HG02642 (cell line): ENCODE data around the gene CAPN1.

Experiments
- ATAC-seq: cut with Tn5 transposase; IDR thresholded peaks from one replicate; pipeline ENCODE4 v1.9.1; 2021; ENCODE audit warnings: mild to moderate bottlenecking; ENCODE audit not compliant: unreplicated experiment, poor library complexity

Gene CAPN1

GRCh38 chr11:65187971-65188461 is 6.3 kb downstream of the CAPN1 start:
- ATAC-seq = no peak

- no peak for ATAC-seq
Observed at GRCh38 chr11:65188486-65188885, 6.8 kb downstream of the CAPN1 start.

DNA sequence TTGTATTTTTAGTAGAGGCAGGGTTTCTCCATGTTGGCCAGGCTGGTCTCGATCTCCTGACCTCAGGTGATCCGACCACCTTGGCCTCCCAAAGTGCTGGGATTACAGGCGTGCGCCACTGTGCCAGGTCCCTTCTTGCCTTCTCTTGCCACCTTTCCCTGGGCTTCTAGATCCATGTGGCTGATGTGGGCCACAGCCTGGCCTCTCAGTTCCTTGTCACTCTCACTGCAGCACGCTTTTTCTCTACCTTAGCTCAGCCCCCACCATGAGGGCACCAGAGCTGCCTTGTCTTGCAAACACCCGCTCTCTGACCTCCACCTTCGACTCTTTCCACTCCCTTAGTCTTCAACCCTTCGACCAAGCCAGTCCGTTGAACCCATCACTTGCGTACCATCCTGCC is 7.5 kb downstream of the CAPN1 start:
- ATAC-seq = no peak

DNA sequence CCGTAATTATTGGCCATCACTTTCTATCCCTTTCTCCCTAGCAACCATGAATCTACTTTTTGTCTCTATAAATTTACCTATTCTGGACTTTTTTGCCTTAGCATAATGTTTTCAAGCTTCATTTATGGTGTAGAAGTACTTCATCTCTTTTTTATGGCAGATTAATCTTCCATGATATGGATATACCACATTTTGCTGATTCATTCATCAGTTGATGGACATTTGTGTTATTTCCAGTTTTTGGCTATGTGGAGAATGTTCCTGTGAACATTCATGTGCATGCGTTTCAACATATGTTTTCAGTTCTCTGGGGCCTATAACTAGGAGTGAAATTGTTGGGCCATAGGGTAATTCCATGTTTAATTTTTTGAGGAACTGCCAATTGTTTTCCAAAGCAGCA is 12.8 kb downstream of the CAPN1 start:
- no peak for ATAC-seq

- no peak for ATAC-seq
Observed at GRCh38 chr11:65204143-65204542, 22.4 kb downstream of the CAPN1 start.

DNA sequence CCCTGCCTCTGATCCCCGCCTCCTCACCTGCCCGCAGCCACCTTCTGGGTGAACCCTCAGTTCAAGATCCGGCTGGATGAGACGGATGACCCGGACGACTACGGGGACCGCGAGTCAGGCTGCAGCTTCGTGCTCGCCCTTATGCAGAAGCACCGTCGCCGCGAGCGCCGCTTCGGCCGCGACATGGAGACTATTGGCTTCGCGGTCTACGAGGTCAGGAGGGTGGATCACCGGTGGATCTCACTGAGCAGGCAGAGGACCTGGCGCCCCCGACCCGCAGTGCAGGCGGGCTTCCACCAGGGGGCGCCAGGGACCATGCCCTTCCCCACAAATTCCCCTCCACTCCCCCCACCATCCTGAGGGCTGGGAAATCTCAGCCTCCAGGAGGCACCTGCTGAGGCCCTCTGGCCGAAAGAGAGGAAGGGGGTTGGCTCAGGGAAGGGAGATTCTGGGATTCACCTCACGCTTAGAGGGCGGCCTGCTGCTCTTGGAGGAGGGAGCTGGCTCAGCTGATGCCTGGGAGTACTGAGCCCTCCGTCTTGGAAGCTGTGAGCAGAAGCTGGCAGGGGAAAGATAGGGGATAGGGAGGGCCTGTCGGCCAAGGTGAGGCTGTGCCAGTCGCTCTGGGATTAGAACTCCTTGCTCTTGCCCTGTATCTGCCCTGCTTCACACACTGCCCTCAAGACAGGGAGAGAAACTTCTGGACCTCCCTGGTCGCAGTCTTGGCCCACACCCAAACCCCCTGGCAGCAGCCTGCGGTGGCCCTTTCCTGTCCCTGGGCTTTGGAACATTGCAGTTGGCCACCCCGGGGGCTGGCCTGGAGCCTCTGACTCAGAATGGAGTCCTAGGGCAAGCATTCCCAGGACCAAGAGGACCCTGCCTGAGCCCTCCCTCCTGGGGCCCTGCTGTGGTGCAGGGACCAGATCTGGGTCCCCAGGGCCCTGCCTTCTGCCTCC is 23.2 kb downstream of the CAPN1 start:
- ATAC-seq = no peak

- no peak for ATAC-seq
Observed at GRCh38 chr11:65205602-65205967, 23.9 kb downstream of the CAPN1 start.

- ATAC-seq = no peak
Observed at GRCh38 chr11:65206441-65206841, 24.7 kb downstream of the CAPN1 start.

- ATAC-seq = no peak
Observed at GRCh38 chr11:65206901-65207300, 25.2 kb downstream of the CAPN1 start.

- no peak for ATAC-seq
Observed at GRCh38 chr11:65207918-65208784, 26.4 kb downstream of the CAPN1 start.

DNA sequence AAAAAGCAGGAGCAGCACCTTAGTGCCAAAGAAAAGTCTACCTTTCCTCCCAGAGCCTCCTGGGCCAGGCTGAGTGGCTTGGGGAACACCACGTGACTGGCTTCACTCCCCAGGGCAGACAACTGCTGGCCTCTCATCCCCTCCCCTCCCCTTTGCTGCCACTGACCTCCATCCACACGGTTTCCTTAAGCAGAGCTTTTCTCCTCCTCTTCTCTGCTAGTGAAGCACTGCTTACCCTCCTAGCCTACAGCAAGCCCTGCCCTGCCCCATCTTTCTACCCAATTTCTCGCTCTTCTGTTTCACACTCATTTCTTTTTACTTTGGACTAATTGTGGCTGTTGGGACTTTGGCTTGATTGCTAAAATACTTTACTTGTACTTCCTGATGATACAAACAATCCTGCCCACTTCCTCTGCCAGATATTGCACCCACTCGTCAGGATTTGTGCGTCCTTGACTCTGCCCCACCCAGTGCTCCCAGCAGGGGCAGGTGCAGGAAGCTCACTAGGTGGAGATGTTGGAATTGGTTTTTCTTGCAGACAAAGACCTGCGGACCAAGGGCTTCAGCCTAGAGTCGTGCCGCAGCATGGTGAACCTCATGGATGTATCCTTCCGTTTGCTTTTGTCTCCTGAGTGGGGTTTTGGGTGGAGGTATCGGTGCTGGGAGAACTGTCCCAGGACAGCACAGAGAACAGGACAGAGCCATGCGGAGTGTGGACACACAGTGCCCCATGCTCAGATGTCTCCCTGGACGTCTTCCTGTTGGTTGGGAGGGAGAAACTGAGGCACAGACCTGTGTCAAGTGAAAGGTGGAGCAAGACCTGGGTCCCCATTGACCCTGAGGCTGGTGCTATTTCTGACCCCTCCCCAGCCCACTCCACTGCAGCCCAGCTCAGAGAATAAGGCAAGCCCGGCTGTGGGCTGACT is 27.3 kb downstream of the CAPN1 start:
- no peak for ATAC-seq

- no peak for ATAC-seq
Observed at GRCh38 chr11:65209711-65210360, 28.1 kb downstream of the CAPN1 start.

GRCh38 chr11:65210361-65210731 is 28.6 kb downstream of the CAPN1 start:
- ATAC-seq = no peak

- ATAC-seq = no peak
Observed at GRCh38 chr11:65210748-65211147, 29.0 kb downstream of the CAPN1 start.

DNA sequence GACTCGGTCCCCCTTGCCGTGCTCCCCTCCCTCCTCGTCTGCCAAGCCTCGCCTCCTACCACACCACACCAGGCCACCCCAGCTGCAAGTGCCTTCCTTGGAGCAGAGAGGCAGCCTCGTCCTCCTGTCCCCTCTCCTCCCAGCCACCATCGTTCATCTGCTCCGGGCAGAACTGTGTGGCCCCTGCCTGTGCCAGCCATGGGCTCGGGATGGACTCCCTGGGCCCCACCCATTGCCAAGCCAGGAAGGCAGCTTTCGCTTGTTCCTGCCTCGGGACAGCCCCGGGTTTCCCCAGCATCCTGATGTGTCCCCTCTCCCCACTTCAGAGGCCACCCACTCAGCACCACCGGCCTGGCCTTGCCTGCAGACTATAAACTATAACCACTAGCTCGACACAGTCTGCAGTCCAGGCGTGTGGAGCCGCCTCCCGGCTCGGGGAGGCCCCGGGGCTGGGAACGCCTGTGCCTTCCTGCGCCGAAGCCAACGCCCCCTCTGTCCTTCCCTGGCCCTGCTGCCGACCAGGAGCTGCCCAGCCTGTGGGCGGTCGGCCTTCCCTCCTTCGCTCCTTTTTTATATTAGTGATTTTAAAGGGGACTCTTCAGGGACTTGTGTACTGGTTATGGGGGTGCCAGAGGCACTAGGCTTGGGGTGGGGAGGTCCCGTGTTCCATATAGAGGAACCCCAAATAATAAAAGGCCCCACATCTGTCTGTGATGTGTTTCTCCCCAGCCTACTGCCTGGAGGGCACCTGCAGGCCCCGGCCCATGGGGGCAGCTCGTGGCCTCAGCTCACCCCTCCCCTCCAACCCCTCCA is 29.8 kb downstream of the CAPN1 start:
- no peak for ATAC-seq

DNA sequence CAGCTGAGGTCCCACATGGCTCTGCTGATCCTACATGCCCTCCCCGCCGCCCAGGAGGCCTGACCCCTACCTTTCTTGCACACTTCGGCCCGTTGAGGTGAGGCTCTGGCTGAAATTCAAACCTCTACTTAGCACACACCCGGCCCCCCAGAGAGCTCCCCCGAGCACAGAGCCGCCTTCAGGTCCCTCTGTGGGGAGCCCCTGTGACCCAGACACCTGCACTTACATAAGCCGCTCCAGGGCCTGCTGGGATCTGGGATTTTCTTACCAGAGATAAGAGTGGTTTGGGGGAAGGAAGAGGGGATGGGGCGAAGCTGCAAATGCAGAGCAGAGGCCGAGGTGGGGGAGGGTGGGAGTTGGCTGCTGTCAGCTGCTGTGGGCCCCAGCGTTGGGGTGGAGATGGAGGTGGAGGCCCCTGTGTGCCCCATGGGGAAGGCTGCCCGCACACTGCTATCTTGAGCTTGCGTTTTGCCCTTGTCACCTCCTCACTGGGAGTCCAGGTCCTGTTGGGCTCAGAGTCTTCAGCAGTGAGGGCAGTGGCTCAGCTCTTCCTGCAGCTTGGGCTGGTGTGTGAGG is 30.6 kb downstream of the CAPN1 start:
- no peak for ATAC-seq

- ATAC-seq = no peak
Observed at GRCh38 chr11:65213322-65214211, 31.8 kb downstream of the CAPN1 start.
